SJSA1 (cell line): ENCODE results near the gene S100A3. TPM values are rescaled to one million over a fixed set of nuclear protein-coding genes. Genes with fewer than 3 reads are reported as not detected.

Source experiments
- DNase-seq, 2 experiments: peaks; one replicate each; pipeline ENCODE4 v3.0.0-alpha.2; 2015 to 2020; ENCODE audit warnings: low spot score in 2 of 2, low read depth in 1 of 2
- H3K27ac ChIP-seq: fragments of 250-450 bp; sonication (Bioruptor Pico); 2 replicates; pipeline ENCODE4 v1.5.1; 2020; ENCODE audit warnings: mild to moderate bottlenecking, moderate library complexity
- H3K27me3 ChIP-seq: fragments of 250-450 bp; sonication (Bioruptor Pico); replicated peaks from 2 replicates; pipeline ENCODE4 v1.5.1; 2020; ENCODE audit warnings: mild to moderate bottlenecking, moderate library complexity
- H3K36me3 ChIP-seq: fragments of 250-450 bp; sonication (Bioruptor Pico); 2 replicates; pipeline ENCODE4 v1.5.1; 2020; ENCODE audit warnings: mild to moderate bottlenecking
- H3K4me1 ChIP-seq: fragments of 250-450 bp; sonication (Bioruptor Pico); replicated peaks from 2 replicates; pipeline ENCODE4 v1.6.1; 2021; ENCODE audit warnings: mild to moderate bottlenecking
- H3K4me3 ChIP-seq: fragments of 250-450 bp; sonication (Bioruptor Pico); 2 replicates; pipeline ENCODE4 v1.5.1; 2020; ENCODE audit warnings: mild to moderate bottlenecking
- H3K9me3 ChIP-seq: fragments of 250-450 bp; sonication (Bioruptor Pico); replicated peaks from 2 replicates; pipeline ENCODE4 v1.5.1; 2020; ENCODE audit warnings: mild to moderate bottlenecking
- total RNA-seq: library from RNA; depleted of rRNA; stranded (reverse); fragments of >200 nt; shearing (Covaris generic); gene quantifications from 2 replicates; pipeline ENCODE4 v1.2.3, GENCODE V29; 2014

Gene S100A3
- total RNA-seq, 1 experiment from 2014 or later = 2.9 TPM

- DNase-seq = no peak
- H3K36me3 ChIP-seq = peaks cover under 1% of the 10 kb centered on the region
- H3K27ac ChIP-seq = no peak within 1 kb of the TSS
- H3K4me1 ChIP-seq = peaks cover 36% of the 10 kb centered on the region
- no peaks in the 10 kb centered on the region for H3K9me3 ChIP-seq
- no peak within 1 kb of the TSS for H3K4me3 ChIP-seq
- no peaks in the 10 kb centered on the region for H3K27me3 ChIP-seq
Observed at GRCh38 chr1:153540394-153541361, 8.4 kb downstream of the S100A3 start, which contains the start of gene S100A5. TSS of gene S100A5 (minus strand) at chr1:153540934. CDS start at chr1:153540191, 743 bp downstream.

- H3K27ac ChIP-seq = no peak overlapping the region
- no peaks in the 10 kb centered on the region for H3K27me3 ChIP-seq
- H3K36me3 ChIP-seq = peaks cover 12% of the 10 kb centered on the region
- H3K9me3 ChIP-seq = no peaks in the 10 kb centered on the region
- no peak for DNase-seq
- H3K4me1 ChIP-seq = peaks cover 32% of the 10 kb centered on the region
- H3K4me3 ChIP-seq = no peak overlapping the region
Observed at GRCh38 chr1:153539395-153540093, 9.5 kb downstream of the S100A3 start.

- Histone ChIP-seq H3K27ac (no peak overlapping the region), H3K4me3 (no peak overlapping the region), H3K36me3 (peaks cover 24% of the 10 kb centered on the region), H3K4me1 (peaks cover 36% of the 10 kb centered on the region), H3K27me3 (no peaks in the 10 kb centered on the region), H3K9me3 (no peaks in the 10 kb centered on the region)
- DNase-seq = no peak
Observed at GRCh38 chr1:153538315-153538821, 10.7 kb downstream of the S100A3 start.

DNA sequence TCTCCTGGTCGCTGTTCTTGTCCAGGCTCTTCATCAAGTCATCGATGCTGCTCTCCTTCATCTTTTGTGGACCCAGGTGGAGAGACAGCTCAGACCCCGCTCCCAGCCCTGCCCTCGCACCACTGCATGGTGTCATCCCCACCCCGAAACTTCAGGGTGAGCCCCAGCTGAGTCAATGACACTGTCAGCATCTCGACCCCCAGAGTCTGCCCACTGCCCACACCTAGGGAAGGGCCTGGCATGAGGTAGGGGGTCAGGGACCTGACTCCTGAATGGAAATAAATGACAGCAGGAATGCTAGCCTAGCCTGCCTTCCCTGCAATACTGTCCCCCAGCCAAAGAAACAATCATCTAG, 11.7 kb downstream of the S100A3 start:
- H3K27me3 ChIP-seq = no peaks in the 10 kb centered on the region
- no peaks in the 10 kb centered on the region for H3K9me3 ChIP-seq
- H3K4me3 ChIP-seq = no peak overlapping the region
- H3K4me1 ChIP-seq = peaks cover 44% of the 10 kb centered on the region
- peaks cover 29% of the 10 kb centered on the region for H3K36me3 ChIP-seq
- no peak for DNase-seq
- no peak overlapping the region for H3K27ac ChIP-seq

DNA sequence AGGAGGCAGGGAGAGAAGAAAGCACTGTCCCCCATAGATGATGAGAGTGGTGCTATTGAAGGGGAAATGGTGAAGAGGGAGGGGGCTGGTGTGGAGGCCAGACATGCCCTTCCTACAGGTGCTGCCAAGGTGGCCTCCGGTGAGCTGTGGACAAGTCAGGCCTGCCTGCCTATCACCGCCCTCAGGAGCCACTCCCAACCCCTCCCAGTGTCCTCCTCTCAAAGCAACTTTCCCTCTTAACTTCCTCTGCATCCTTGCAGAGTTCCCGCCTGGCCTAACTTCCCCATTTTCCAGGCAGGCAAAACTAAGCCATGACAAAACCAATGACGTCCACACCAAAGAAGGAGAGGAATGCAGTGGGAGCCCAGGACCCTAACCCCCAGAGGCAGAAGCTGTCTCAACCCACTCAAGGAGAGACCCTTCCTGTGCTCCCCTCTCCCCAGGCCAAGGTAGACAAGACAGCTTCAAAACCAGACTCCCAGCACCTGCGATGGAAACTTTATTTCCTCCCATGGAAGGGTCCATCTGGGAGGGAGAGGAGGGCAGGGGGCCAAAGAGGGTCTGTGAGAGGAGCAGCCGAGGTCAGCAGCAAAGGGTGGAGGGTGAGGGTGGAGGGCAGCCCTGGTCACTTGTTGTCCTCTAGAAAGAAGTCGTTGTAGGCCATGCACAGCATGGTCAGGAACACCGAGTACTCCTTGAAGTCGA, 12.2 kb downstream of the S100A3 start:
- H3K27ac ChIP-seq = peak overlapping the region; percentile 87
- no peaks in the 10 kb centered on the region for H3K9me3 ChIP-seq
- DNase-seq = no peak
- no peaks in the 10 kb centered on the region for H3K27me3 ChIP-seq
- peaks cover 29% of the 10 kb centered on the region for H3K36me3 ChIP-seq
- H3K4me1 ChIP-seq = peaks cover 48% of the 10 kb centered on the region
- H3K4me3 ChIP-seq = peak overlapping the region; percentile 73

GRCh38 chr1:153536012-153536670, 12.9 kb downstream of the S100A3 start:
- Histone ChIP-seq H3K4me1 (peaks cover 48% of the 10 kb centered on the region), H3K4me3 (peak overlapping the region; percentile 73), H3K27me3 (no peaks in the 10 kb centered on the region), H3K27ac (peak overlapping the region; percentile 87), H3K36me3 (peaks cover 29% of the 10 kb centered on the region), H3K9me3 (no peaks in the 10 kb centered on the region)
- peak; percentile 87 to 96 for DNase-seq

DNA sequence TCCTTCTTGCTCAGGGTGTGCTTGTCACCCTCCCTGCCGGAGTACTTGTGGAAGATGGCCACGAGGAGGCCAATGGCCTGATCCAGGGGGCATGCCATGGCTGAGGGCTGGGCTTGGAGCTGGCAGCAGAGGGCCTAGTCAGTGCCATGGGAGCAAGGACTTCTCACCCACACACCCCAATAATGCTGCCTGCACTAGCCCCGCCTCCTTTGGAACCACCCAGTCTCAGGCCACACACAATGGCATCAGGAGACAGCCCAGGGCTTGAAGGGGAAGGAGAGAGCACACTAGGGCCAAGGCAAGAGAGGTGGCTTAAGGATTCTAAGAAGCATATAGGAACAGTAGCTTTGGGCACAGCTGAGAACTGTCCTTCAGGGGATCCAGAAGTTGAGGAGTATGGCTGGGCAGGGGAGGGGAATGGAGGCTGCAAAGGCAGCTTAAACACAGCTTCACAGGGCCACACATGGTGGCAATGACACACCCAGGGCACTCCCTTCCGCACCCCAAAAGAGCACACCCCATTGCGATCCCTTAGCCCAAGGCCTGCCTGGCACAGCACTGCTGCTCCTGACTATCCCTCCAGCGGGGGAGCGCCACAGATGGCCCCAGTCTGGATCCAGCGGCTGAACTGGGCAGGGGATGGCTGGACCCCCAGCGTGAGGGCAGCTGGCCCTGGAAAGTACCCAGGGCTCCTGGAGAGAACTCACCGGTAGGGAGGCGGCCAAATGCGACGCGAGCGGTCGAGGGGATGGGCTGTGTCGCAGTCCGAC, 13.6 kb downstream of the S100A3 start, which contains the start of gene S100A6:
Gene S100A6 (minus strand): TSS at position 750 of the 770 bp plus-strand sequence. CDS start 652 bp downstream, at position 98.
- H3K27ac ChIP-seq = peak within 1 kb of the TSS; percentile 87
- peak within 1 kb of the TSS; percentile 73 for H3K4me3 ChIP-seq
- H3K36me3 ChIP-seq = peaks cover 29% of the 10 kb centered on the region
- peaks cover 42% of the 10 kb centered on the region for H3K4me1 ChIP-seq
- no peaks in the 10 kb centered on the region for H3K27me3 ChIP-seq
- H3K9me3 ChIP-seq = no peaks in the 10 kb centered on the region
- DNase-seq = peak; percentile 64 to 65

GRCh38 chr1:153534925-153535241, 14.2 kb downstream of the S100A3 start:
- Histone ChIP-seq H3K9me3 (no peaks in the 10 kb centered on the region), H3K36me3 (peaks cover 29% of the 10 kb centered on the region), H3K27me3 (no peaks in the 10 kb centered on the region), H3K4me3 (peak overlapping the region; percentile 73), H3K4me1 (peaks cover 40% of the 10 kb centered on the region), H3K27ac (0 out of 2 replicates have a peak overlapping the region, but pooled peaks have one; percentile 86)
- no peak for DNase-seq

DNA sequence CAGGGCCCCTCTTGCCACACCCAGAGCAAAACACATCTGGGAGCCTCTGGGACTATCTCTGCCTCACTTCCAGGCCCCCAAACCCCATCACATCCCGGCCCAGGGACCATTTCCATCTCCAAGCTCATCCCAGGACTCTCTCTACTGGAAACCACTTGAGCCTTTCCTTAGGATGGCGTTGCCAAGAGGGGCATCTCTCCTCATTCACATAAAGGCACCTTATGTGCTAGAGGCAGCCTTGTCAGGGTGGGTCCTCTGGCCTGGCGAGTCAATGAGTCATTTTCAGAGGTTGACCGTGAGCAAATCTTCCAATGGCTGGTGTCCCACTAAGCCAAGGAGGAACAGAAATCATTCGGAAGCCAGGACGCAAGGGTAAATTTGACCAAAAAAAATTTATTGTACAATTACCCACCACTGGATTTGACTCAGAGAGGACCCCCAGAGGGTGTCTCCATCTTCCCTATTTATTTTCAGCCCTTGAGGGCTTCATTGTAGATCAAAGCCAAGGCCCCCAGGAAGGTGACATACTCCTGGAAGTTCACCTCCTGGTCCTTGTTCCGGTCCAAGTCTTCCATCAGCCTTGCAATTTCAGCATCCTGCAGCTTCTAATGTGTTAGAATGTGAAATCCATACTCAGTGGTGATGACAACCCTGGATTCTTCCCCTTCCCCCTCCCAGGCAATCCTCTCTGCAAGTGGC, 14.7 kb downstream of the S100A3 start:
- H3K4me1 ChIP-seq = peaks cover 40% of the 10 kb centered on the region
- H3K27me3 ChIP-seq = no peaks in the 10 kb centered on the region
- peak overlapping the region; percentile 73 for H3K4me3 ChIP-seq
- H3K9me3 ChIP-seq = no peaks in the 10 kb centered on the region
- peaks cover 29% of the 10 kb centered on the region for H3K36me3 ChIP-seq
- no peak for DNase-seq
- H3K27ac ChIP-seq = peak overlapping the region; percentile 86

- H3K9me3 ChIP-seq = no peaks in the 10 kb centered on the region
- peaks cover 40% of the 10 kb centered on the region for H3K4me1 ChIP-seq
- H3K36me3 ChIP-seq = peaks cover 32% of the 10 kb centered on the region
- no peaks in the 10 kb centered on the region for H3K27me3 ChIP-seq
- peak overlapping the region; percentile 86 for H3K27ac ChIP-seq
- DNase-seq = peak; percentile 90 to 91
- peak overlapping the region; percentile 73 for H3K4me3 ChIP-seq
Observed at GRCh38 chr1:153533689-153534201, 15.3 kb downstream of the S100A3 start.

GRCh38 chr1:153532769-153533599, 16.1 kb downstream of the S100A3 start:
- Histone ChIP-seq H3K4me1 (peaks cover 40% of the 10 kb centered on the region), H3K27me3 (no peaks in the 10 kb centered on the region), H3K36me3 (peaks cover 32% of the 10 kb centered on the region), H3K4me3 (peak overlapping the region; percentile 73), H3K27ac (peak overlapping the region; percentile 86), H3K9me3 (no peaks in the 10 kb centered on the region)
- peak; percentile 76 to 80 for DNase-seq
